ENCODE results near the gene RTN4R.

DNA sequence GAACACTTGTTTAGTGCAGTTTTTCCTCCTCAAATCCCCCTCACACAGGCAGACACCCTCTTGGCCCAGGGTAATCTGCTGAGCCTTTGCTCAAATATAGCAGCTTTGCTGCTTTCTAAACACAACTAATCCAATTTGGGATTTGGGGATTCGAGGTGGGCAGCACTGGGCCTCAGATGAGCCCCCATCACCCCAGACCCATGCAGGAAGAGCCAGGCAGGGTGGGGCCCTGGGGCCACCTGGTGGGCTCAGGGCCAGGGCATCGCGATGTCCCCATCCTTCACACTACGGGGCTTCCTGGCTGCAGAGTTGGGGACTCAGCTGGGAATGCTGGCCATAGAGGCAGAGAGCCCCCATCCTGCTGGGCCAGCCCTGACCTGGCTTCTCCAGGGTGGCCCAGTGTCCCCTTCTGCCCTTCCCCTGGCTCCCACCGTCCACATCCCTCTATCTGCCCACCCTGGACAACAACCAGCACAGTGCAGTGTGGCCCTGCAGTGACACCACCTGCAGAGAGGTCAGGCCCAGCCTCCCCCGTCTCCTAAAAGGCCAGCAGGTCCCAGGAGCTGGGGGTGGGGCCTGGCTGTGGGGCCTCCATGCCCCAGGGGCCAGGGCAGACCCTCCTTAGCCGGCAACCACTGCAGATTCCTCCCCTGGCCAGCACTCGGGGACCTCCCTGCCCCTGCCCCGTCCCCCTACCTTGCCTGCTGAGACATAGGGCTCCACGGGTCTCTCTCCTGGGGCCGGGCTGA, 60.7 kb downstream of the RTN4R start:
- TF ChIP-seq, protein P1, sequence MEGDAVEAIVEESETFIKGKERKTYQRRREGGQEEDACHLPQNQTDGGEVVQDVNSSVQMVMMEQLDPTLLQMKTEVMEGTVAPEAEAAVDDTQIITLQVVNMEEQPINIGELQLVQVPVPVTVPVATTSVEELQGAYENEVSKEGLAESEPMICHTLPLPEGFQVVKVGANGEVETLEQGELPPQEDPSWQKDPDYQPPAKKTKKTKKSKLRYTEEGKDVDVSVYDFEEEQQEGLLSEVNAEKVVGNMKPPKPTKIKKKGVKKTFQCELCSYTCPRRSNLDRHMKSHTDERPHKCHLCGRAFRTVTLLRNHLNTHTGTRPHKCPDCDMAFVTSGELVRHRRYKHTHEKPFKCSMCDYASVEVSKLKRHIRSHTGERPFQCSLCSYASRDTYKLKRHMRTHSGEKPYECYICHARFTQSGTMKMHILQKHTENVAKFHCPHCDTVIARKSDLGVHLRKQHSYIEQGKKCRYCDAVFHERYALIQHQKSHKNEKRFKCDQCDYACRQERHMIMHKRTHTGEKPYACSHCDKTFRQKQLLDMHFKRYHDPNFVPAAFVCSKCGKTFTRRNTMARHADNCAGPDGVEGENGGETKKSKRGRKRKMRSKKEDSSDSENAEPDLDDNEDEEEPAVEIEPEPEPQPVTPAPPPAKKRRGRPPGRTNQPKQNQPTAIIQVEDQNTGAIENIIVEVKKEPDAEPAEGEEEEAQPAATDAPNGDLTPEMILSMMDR (IDR thresholded peaks at IDR 0.05): no peak
- TF ChIP-seq POLR2A (IDR thresholded peaks at IDR 0.05): no peak
